H9 (cell line): ENCODE data around the gene C1orf116. TPM values are rescaled to one million over a fixed set of nuclear protein-coding genes. Genes with fewer than 3 reads are reported as not detected.

Experiments
- DNase-seq: peaks from one replicate; pipeline ENCODE4 v3.0.0-alpha.2; 2017
- H2AFZ ChIP-seq: one replicate; pipeline ENCODE4 v1.6.1; 2013; ENCODE audit warnings: mild to moderate bottlenecking, low read length, control low read depth, moderate library complexity
- H2AK5ac ChIP-seq: 2 replicates; pipeline ENCODE4 v1.6.1; 2013; ENCODE audit warnings: low read length, control low read depth, mixed read lengths; ENCODE audit not compliant: insufficient read length
- H2BK120ac ChIP-seq: one replicate; pipeline ENCODE4 v1.6.1; 2013; ENCODE audit warnings: low read depth, mild to moderate bottlenecking, low read length, control low read depth, inconsistent platforms; ENCODE audit not compliant: poor library complexity, severe bottlenecking
- H2BK12ac ChIP-seq: 2 replicates; pipeline ENCODE4 v1.6.1; 2013; ENCODE audit warnings: low read length, control low read depth, mixed read lengths, low read depth; ENCODE audit not compliant: insufficient read length
- H2BK15ac ChIP-seq: 2 replicates; pipeline ENCODE4 v1.6.1; 2013; ENCODE audit warnings: low read depth, low read length, control low read depth
- H2BK20ac ChIP-seq: one replicate; pipeline ENCODE4 v1.6.1; 2013; ENCODE audit warnings: low read depth, mild to moderate bottlenecking, low read length, control low read depth, inconsistent platforms; ENCODE audit not compliant: poor library complexity, severe bottlenecking
- H2BK5ac ChIP-seq: 2 replicates; pipeline ENCODE4 v1.6.1; 2013; ENCODE audit warnings: low read length, control low read depth, mixed read lengths; ENCODE audit not compliant: insufficient read length
- H3K14ac ChIP-seq: 2 replicates; pipeline ENCODE4 v1.6.1; 2013; ENCODE audit warnings: low read length, control low read depth; ENCODE audit not compliant: insufficient read depth
- H3K18ac ChIP-seq: 2 replicates; pipeline ENCODE4 v1.6.1; 2013; ENCODE audit warnings: low read depth, mild to moderate bottlenecking, mixed read lengths, low read length, control low read depth; ENCODE audit not compliant: insufficient read length
- H3K23ac ChIP-seq: 2 replicates; pipeline ENCODE4 v1.6.1; 2013; ENCODE audit warnings: low read length, control low read depth, mixed read lengths, low read depth; ENCODE audit not compliant: insufficient read length
- H3K23me2 ChIP-seq: 2 replicates; pipeline ENCODE4 v1.6.1; 2013; ENCODE audit warnings: low read depth, mild to moderate bottlenecking, mixed read lengths, low read length, control low read depth; ENCODE audit not compliant: insufficient read length, poor library complexity, severe bottlenecking
- H3K27ac ChIP-seq: 2 replicates; pipeline ENCODE4 v1.5.1; 2013; ENCODE audit warnings: low read length, control low read depth, mixed read lengths, low read depth; ENCODE audit not compliant: insufficient read length
- H3K27me3 ChIP-seq: 2 replicates; pipeline ENCODE4 v1.6.1; 2013; ENCODE audit warnings: low read length, control low read depth, inconsistent platforms; ENCODE audit not compliant: insufficient read depth
- H3K4ac ChIP-seq: 2 replicates; pipeline ENCODE4 v1.6.1; 2013; ENCODE audit warnings: low read depth, mild to moderate bottlenecking, control low read depth, inconsistent platforms, low read length, moderate library complexity
- H3K4me1 ChIP-seq: 2 replicates; pipeline ENCODE4 v1.6.1; 2013; ENCODE audit warnings: low read length, control low read depth, inconsistent platforms; ENCODE audit not compliant: insufficient read depth
- H3K4me2 ChIP-seq: 2 replicates; pipeline ENCODE4 v1.6.1; 2013; ENCODE audit warnings: low read length, control low read depth, mixed read lengths; ENCODE audit not compliant: insufficient read length, insufficient read depth
- H3K56ac ChIP-seq: 2 replicates; pipeline ENCODE4 v1.6.1; 2013; ENCODE audit warnings: low read depth, mild to moderate bottlenecking, mixed read lengths, low read length, control low read depth; ENCODE audit not compliant: insufficient read length
- H3K79me1 ChIP-seq: 2 replicates; pipeline ENCODE4 v1.6.1; 2013; ENCODE audit warnings: low read depth, mild to moderate bottlenecking, moderate library complexity, low read length, control low read depth, inconsistent platforms; ENCODE audit not compliant: insufficient read depth, poor library complexity, severe bottlenecking
- H3K79me2 ChIP-seq: 2 replicates; pipeline ENCODE4 v1.6.1; 2013; ENCODE audit warnings: low read length, control low read depth, inconsistent platforms; ENCODE audit not compliant: insufficient read depth
- H3K9ac ChIP-seq: 2 replicates; pipeline ENCODE4 v1.6.1; 2013; ENCODE audit warnings: low read length, control low read depth, mixed read lengths; ENCODE audit not compliant: insufficient read length; ENCODE audit errors: extremely low read depth
- H3K9me3 ChIP-seq: one replicate; pipeline ENCODE4 v1.6.1; 2013; ENCODE audit warnings: low read depth, low read length, inconsistent platforms; ENCODE audit not compliant: control insufficient read depth
- H3T11ph ChIP-seq: one replicate; pipeline ENCODE4 v1.6.1; 2013; ENCODE audit warnings: mild to moderate bottlenecking, low read length, control low read depth, inconsistent platforms
- H4K20me1 ChIP-seq: one replicate; pipeline ENCODE4 v1.6.1; 2013; ENCODE audit not compliant: control insufficient read depth, insufficient read length, insufficient read depth
- H4K5ac ChIP-seq: 2 replicates; pipeline ENCODE4 v1.6.1; 2013; ENCODE audit warnings: low read depth, mild to moderate bottlenecking, mixed read lengths, low read length, control low read depth; ENCODE audit not compliant: insufficient read length
- H4K8ac ChIP-seq: replicated peaks from 2 replicates; pipeline ENCODE4 v1.6.1; 2013; ENCODE audit warnings: low read length, control low read depth, mixed read lengths, low read depth; ENCODE audit not compliant: insufficient read length
- H4K91ac ChIP-seq: 2 replicates; pipeline ENCODE4 v1.6.1; 2013; ENCODE audit warnings: low read depth, mild to moderate bottlenecking, moderate library complexity, mixed read lengths, low read length, control low read depth; ENCODE audit not compliant: insufficient read length
- H3K27ac Mint-ChIP-seq, 3 experiments: 2 replicates in 2 of 3; 3 replicates in 1 of 3; pipeline ENCODE4 v1.8.0; 2020 to 2021; ENCODE audit warnings: mixed read lengths in 3 of 3, mild to moderate bottlenecking in 1 of 3, moderate library complexity in 1 of 3
- H3K27me3 Mint-ChIP-seq: 2 replicates; pipeline ENCODE4 v1.8.0; 2021; ENCODE audit warnings: low read depth, mild to moderate bottlenecking, moderate library complexity, mixed read lengths
- H3K36me3 Mint-ChIP-seq, 3 experiments: 2 replicates in 2 of 3; 3 replicates in 1 of 3; pipeline ENCODE4 v1.8.0; 2020 to 2021; ENCODE audit warnings: low read depth in 3 of 3, mixed read lengths in 3 of 3; ENCODE audit not compliant: insufficient read depth in 1 of 3
- H3K4me1 Mint-ChIP-seq, 2 experiments: 2 replicates each; pipeline ENCODE4 v1.8.0; 2020; ENCODE audit warnings: mixed read lengths in 2 of 2
- H3K4me3 Mint-ChIP-seq, 2 experiments: 2 replicates in 1 of 2; 3 replicates in 1 of 2; pipeline ENCODE4 v1.8.0; 2020 to 2021; ENCODE audit warnings: mild to moderate bottlenecking in 2 of 2, mixed read lengths in 2 of 2, moderate library complexity in 1 of 2
- H3K9me3 Mint-ChIP-seq, 2 experiments: 2 replicates in 1 of 2; 3 replicates in 1 of 2; pipeline ENCODE4 v1.8.0; 2020; ENCODE audit warnings: mild to moderate bottlenecking in 2 of 2, mixed read lengths in 2 of 2, moderate library complexity in 1 of 2
- CTCF ChIP-seq: fragments of 200-600 bp; sonication (generic); conservative IDR thresholded peaks from 3 replicates; pipeline ENCODE4 v1.8.0; 2021; ENCODE audit warnings: antibody characterized with exemption, mild to moderate bottlenecking
- WGBS: extraction: QIAGEN DNeasy Blood & Tissue Kit; methylation state at CpG from one replicate; pipeline ENCODE4 v1.1.7; 2013; ENCODE audit warnings: missing lambda C conversion rate, low lambda C conversion rate, mixed read lengths; ENCODE audit not compliant: insufficient read length; ENCODE audit errors: extremely low coverage; 5-methylcytosine and 5-hydroxymethylcytosine counted together
- total RNA-seq: library from RNA; stranded (reverse); gene quantifications from 2 replicates; pipeline ENCODE4 v1.2.1, GENCODE V29; 2021

Gene C1orf116
- total RNA-seq, 1 experiment from 2014 or later: 0.48 TPM

GRCh38 chr1:207020709-207021107 is 11.8 kb downstream of the C1orf116 start:
- Histone ChIP-seq H3K4me2 (no peak overlapping the region), H3K27me3 (no peaks in the 10 kb centered on the region), H3K9me3 (no peaks in the 10 kb centered on the region), H4K20me1 (no peaks in the 10 kb centered on the region), H2BK12ac (no peak overlapping the region), H3K18ac (no peak overlapping the region), H3T11ph (no peak overlapping the region), H4K8ac (no peak overlapping the region), H2BK15ac (no peak overlapping the region), H2AK5ac (no peak overlapping the region), H3K79me2 (no peaks in the 10 kb centered on the region), H2BK120ac (no peak overlapping the region), H3K4ac (no peak overlapping the region), H3K23ac (no peak overlapping the region), H4K5ac (no peak overlapping the region), H3K14ac (no peak overlapping the region), H3K56ac (no peak overlapping the region), H3K23me2 (no peaks in the 10 kb centered on the region), H3K4me1 (peaks cover 3% of the 10 kb centered on the region; the same call in 1 of the 2 replicates), H3K9ac (no peak overlapping the region), H2AFZ (no peak overlapping the region), H3K79me1 (no peaks in the 10 kb centered on the region), H3K27ac (no peak overlapping the region), H2BK5ac (no peak overlapping the region), H4K91ac (no peak overlapping the region), H2BK20ac (no peak overlapping the region)
- DNase-seq: no peak
- Mint-ChIP-seq H3K4me1 (peaks cover 12% of the 10 kb centered on the region in 2 experiments), H3K9me3 (no peaks in the 10 kb centered on the region), H3K4me3 (no peak overlapping the region), H3K27ac (peak overlapping the region in 1 of 3 experiments; percentile 59; a peak in 1 of 7 replicates), H3K36me3 (peaks cover 0 to 2% (median 0%) of the 10 kb centered on the region in 3 experiments; a peak in 1 of 7 replicates), H3K27me3 (peaks cover 16% of the 10 kb centered on the region)
- WGBS: no CpG with 5 or more reads among the region's 4 CpGs
- no peak for TF ChIP-seq CTCF
